ENCODE measurements around the gene PTPRG.

The PTPRG gene

DNA sequence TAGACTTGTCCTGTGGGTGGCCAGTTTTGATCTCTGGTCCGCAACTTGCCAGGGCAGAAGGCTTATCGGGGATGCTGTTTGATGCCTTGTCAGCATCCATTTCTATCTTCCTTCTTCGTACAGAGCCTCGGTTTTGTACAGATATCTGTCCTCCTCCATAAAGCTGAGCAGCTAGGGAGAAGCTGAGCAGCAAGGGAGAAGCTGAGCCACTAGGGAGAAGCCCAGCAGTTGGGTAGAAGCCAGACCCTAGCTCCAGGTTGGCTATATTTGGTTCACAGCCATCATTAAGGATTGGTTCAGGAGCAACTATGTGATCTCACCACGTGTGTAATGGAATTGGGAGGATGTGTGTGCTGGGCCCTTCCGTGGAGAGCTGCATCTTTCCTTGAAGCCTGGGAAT, 46.7 kb downstream of the PTPRG start:
- Mint-ChIP-seq H3K4me1 (no peaks in the 10 kb centered on the region), H3K36me3 (no peaks in the 10 kb centered on the region), H3K4me3 (no peak overlapping the region), H3K9me3 (no peaks in the 10 kb centered on the region), H3K27ac (no peak overlapping the region), H3K27me3 (no peaks in the 10 kb centered on the region)
- no peak for DNase-seq
- CTCF ChIA-PET: interaction anchor here (0.6 kb wide), 1 partner anchor 125 kb away, joined by 4 read pairs; no protein-coding TSS in a partner anchor

DNA sequence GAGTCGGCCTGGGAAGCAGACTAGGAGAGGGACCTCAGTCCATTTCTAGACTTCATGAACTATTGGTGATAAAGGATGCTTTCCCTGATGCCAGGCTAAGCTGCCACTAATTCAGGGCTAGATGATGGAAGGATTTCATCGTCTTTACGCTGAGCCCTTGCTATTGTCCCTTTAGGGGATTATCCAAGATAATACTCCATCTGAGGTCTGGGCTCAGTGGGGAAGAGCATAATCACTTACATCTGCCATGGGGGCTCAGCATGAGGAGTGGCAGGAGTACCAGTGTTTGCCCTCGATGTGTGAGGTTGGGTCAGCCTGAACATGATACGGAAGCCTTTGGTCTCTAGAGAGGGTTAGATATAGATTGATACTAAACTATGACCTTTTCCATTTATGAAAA, 47.3 kb downstream of the PTPRG start:
- CTCF ChIA-PET: no interaction called here
- Mint-ChIP-seq H3K27ac (no peak overlapping the region), H3K4me3 (no peak overlapping the region), H3K4me1 (no peaks in the 10 kb centered on the region), H3K9me3 (no peaks in the 10 kb centered on the region), H3K36me3 (no peaks in the 10 kb centered on the region), H3K27me3 (no peaks in the 10 kb centered on the region)
- DNase-seq: no peak

DNA sequence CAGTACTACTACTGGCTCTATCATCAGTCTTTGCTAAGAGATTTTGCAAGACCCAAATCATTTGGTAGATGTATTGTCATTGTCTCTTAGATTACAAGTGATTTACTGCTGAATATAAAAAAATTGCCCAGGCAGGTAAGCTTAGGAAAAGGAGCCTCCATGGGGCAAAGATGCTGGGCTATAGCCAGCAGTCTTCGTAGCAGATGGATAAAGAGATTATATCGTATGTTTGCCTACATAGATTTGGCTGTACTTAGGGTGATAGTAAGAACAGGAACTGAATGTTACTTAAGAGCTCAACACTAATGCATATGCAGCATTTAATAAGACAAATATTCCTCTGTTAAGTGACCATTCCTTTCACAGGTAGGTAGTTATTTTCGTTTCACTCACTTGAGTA, 48.9 kb downstream of the PTPRG start:
- Mint-ChIP-seq H3K9me3 (no peaks in the 10 kb centered on the region), H3K4me3 (no peak overlapping the region), H3K36me3 (no peaks in the 10 kb centered on the region), H3K4me1 (no peaks in the 10 kb centered on the region), H3K27me3 (no peaks in the 10 kb centered on the region), H3K27ac (no peak overlapping the region)
- DNase-seq: no peak
- CTCF ChIA-PET: no interaction called here

DNA sequence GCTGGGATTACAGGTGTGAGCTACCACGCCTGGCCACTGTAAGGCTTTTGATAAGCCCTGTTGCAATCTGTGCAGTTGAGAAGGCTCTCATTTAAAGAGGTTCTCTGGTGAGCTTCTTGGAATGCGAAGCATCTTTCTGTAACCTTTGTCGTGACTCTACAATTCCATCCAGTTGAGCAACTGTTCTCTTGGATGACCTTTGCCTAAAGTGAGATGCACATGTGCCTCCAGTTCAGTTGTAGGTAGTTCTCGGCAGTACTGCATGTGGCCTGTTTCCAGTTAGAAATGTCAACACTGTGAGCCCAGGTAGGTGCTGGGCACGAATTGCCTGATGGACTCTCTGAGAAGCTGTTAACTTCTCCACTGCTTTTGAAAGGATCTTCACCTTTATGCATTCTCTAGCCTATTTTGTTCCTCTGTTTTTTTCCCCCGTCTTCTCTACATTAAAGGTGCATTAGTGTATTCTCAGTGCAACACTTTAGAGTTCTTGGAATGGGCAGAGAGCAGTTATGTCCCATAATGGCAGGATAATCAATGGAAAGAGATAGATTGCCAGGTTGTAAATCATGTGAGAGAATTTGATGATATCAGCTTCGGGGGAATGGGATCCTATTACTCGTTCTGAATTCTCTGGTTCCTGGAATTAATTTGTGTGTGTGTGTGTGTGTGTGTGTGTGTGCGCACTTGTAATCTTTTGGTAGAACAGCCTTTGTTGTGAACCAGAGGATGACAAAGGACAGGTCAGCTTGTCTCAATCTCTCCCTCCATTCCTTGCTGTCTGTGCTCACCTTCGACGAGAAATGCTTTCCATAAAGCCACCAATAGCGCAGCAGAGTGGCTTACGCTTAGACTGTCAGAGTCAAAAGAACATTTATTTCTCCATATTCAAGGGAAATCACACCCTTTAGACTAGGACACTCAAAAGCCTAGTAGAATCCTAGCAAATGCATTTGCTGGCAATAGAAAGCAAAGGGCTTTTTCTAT, 51.1 kb downstream of the PTPRG start:
- CTCF ChIA-PET: no interaction called here
- no peaks in the 10 kb centered on the region for H3K27me3 Mint-ChIP-seq
- no peak overlapping the region for H3K4me3 Mint-ChIP-seq
- no peaks in the 10 kb centered on the region for H3K9me3 Mint-ChIP-seq
- no peak for DNase-seq
- H3K36me3 Mint-ChIP-seq: no peaks in the 10 kb centered on the region
- no peaks in the 10 kb centered on the region for H3K4me1 Mint-ChIP-seq
- H3K27ac Mint-ChIP-seq: no peak overlapping the region

DNA sequence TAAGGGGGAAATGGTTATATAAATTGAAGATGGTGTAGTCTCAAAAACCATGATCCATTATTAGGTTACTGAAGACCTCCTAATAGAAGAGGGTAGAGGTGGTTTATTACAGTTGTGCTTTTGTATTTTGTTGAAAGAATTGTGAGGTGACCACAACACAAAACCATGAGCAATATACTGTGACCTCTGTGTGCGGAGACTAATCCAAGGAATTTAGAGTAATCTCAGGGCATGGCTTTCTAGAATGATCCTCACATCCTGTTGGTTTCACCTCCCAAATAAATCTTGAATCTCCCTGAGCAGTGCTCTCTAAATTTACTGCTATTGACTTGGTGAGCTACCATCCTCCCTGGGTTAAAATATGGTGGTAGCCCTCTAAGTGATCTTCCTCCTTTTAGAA, 52.3 kb downstream of the PTPRG start:
- Mint-ChIP-seq H3K9me3 (no peaks in the 10 kb centered on the region), H3K27me3 (no peaks in the 10 kb centered on the region), H3K4me3 (no peak overlapping the region), H3K4me1 (no peaks in the 10 kb centered on the region), H3K27ac (no peak overlapping the region), H3K36me3 (no peaks in the 10 kb centered on the region)
- CTCF ChIA-PET: no interaction called here
- DNase-seq: no peak

DNA sequence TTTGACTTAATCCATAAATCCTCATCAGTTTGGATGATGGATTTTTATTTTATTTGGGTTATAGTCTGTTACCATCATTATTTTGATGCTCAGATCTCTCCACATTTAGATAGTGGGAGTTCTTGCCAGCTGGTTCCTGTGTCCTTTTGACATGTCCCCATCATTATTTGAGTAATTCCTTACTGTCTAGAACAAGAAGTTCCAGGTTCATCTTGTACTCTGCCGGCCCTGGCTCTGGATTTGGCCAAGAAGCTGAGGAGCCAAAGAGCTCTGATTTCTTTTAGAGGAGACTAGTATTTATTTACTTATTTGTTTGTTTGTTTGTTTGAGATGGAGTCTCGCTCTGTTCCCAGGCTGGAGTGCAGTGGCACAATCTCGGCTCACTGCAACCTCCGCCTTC, 54.3 kb downstream of the PTPRG start:
- DNase-seq: no peak
- CTCF ChIA-PET: no interaction called here
- H3K27me3 Mint-ChIP-seq: no peaks in the 10 kb centered on the region
- no peak overlapping the region for H3K4me3 Mint-ChIP-seq
- no peak overlapping the region for H3K27ac Mint-ChIP-seq
- no peaks in the 10 kb centered on the region for H3K36me3 Mint-ChIP-seq
- no peaks in the 10 kb centered on the region for H3K9me3 Mint-ChIP-seq
- H3K4me1 Mint-ChIP-seq: no peaks in the 10 kb centered on the region

DNA sequence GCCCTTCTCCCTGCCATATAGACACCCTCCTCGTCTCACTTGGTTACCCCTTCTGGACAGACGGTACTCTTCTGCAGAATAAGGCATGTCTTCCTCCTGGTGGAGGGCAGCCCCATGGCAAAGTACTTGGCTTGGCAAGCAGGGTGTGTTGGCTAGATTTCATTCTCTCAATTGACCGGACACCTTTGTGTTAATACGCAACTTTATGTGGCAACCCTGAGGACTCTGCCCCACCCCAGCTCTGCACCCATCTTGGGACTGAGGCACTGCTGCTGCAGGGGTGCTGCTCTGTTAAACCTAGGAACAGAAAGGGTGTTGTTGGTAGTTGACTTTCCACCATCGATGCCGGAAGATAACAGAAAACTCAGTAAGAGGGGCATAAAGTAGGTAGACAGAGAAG, 55.2 kb downstream of the PTPRG start:
- H3K4me1 Mint-ChIP-seq: no peaks in the 10 kb centered on the region
- CTCF ChIA-PET: no interaction called here
- no peaks in the 10 kb centered on the region for H3K27me3 Mint-ChIP-seq
- no peak for DNase-seq
- no peaks in the 10 kb centered on the region for H3K9me3 Mint-ChIP-seq
- no peaks in the 10 kb centered on the region for H3K36me3 Mint-ChIP-seq
- H3K4me3 Mint-ChIP-seq: no peak overlapping the region
- H3K27ac Mint-ChIP-seq: no peak overlapping the region

DNA sequence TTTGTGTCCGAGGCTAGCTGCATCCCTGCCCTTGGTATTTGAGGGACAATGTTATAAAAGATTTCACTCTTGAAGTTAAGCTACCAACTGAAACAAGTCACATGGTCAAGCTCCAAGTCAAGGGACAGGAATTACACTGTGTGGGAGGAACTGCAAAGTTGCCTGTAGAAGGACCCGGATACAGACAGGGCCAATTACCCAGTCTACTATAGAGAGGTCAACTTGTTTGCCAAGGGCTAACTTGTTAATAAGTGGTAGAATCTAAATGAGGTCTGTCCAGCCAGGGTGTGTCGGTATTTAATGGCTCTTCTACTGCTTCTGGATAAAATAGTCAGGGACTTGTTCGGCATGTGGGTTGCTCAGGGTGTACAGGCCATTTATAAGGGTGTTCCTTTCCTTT, 55.7 kb downstream of the PTPRG start:
- no peaks in the 10 kb centered on the region for H3K4me1 Mint-ChIP-seq
- no peaks in the 10 kb centered on the region for H3K9me3 Mint-ChIP-seq
- DNase-seq: no peak
- H3K4me3 Mint-ChIP-seq: no peak overlapping the region
- CTCF ChIA-PET: no interaction called here
- H3K27me3 Mint-ChIP-seq: no peaks in the 10 kb centered on the region
- H3K36me3 Mint-ChIP-seq: no peaks in the 10 kb centered on the region
- no peak overlapping the region for H3K27ac Mint-ChIP-seq

DNA sequence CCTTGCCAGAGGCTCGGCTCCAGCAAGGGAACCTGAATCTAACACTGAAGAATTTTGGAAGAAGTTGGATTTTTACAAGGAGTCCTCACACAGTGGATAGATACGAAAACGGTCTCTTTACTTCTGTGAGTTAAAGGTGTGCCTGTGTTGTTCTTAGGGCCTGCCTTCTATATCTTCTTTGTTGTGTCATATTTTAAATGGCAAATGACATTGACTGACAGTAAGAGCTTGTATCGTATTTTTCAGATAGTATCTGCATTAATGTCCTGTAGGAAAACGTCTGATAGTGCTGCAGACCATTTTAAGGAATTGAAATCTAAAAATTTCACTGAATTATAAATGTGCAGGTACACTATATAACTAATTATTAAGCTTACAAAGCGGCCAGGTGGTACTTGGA, 56.3 kb downstream of the PTPRG start:
- no peaks in the 10 kb centered on the region for H3K4me1 Mint-ChIP-seq
- H3K27me3 Mint-ChIP-seq: no peaks in the 10 kb centered on the region
- no peak overlapping the region for H3K27ac Mint-ChIP-seq
- H3K36me3 Mint-ChIP-seq: no peaks in the 10 kb centered on the region
- no peaks in the 10 kb centered on the region for H3K9me3 Mint-ChIP-seq
- DNase-seq: no peak
- H3K4me3 Mint-ChIP-seq: no peak overlapping the region
- CTCF ChIA-PET: no interaction called here

DNA sequence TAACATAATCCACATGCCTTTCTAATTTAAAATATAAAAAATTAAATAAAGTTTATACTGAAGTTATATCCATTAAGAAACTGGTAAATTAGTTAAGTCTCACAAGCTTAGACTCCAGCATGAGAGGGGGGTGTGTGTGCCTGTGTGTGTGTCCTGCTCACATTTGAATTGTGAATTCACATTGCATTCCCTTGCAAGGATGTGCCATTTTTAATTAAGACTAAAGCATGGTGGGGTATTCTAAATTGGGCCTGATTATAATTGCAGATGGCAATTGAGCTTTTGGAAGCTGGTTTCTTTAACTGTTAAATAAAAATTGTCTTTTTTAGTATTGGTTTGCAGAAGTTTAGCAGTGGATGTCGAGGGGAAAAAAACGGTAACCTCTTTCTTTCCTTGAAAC, 56.9 kb downstream of the PTPRG start:
- DNase-seq: no peak
- H3K9me3 Mint-ChIP-seq: no peaks in the 10 kb centered on the region
- CTCF ChIA-PET: no interaction called here
- H3K27me3 Mint-ChIP-seq: no peaks in the 10 kb centered on the region
- H3K4me3 Mint-ChIP-seq: no peak overlapping the region
- H3K27ac Mint-ChIP-seq: no peak overlapping the region
- no peaks in the 10 kb centered on the region for H3K36me3 Mint-ChIP-seq
- H3K4me1 Mint-ChIP-seq: no peaks in the 10 kb centered on the region

DNA sequence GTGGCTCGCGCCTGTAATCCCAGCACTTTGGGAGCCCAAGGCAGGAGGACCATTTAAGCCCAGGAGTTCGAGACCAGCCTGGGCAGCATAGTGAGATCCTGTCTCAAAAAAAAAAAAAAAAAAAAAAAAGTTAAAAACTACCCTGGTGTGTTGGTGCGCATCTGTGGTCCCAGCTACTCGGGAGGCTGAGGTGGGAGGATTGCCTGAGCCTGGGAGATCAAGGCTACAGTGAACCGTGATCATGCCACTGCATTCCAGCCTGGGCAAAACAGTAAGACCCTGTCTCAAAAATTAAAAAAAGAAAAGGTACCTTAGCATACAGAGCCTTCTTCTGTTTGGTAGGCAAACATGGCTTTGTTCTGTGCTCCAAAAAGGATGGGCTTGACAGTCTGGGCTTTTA, 57.5 kb downstream of the PTPRG start:
- H3K4me1 Mint-ChIP-seq: no peaks in the 10 kb centered on the region
- no peaks in the 10 kb centered on the region for H3K36me3 Mint-ChIP-seq
- CTCF ChIA-PET: no interaction called here
- no peaks in the 10 kb centered on the region for H3K27me3 Mint-ChIP-seq
- DNase-seq: no peak
- H3K4me3 Mint-ChIP-seq: no peak overlapping the region
- no peaks in the 10 kb centered on the region for H3K9me3 Mint-ChIP-seq
- H3K27ac Mint-ChIP-seq: no peak overlapping the region

DNA sequence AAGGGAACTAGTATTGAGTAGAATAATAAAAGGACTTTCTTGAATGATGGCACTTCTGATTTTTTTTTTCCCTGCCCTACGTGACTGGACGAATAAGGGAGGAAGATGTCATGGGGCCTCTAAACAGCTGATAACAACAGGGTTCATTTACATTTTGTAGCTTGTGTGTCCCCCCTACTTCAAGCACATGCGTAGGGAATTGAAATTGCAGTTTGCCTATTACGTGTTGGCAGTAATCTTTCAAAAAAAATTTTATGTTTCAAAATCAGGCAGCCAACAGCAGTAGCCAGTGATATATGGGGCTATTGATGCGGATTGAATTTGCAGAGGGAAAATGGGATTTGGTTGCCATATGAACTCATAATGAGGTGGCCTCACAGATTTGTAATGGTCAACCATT, 58.7 kb downstream of the PTPRG start:
- H3K9me3 Mint-ChIP-seq: no peaks in the 10 kb centered on the region
- no peak overlapping the region for H3K4me3 Mint-ChIP-seq
- no peak overlapping the region for H3K27ac Mint-ChIP-seq
- CTCF ChIA-PET: no interaction called here
- H3K36me3 Mint-ChIP-seq: no peaks in the 10 kb centered on the region
- no peaks in the 10 kb centered on the region for H3K4me1 Mint-ChIP-seq
- H3K27me3 Mint-ChIP-seq: no peaks in the 10 kb centered on the region
- DNase-seq: no peak

DNA sequence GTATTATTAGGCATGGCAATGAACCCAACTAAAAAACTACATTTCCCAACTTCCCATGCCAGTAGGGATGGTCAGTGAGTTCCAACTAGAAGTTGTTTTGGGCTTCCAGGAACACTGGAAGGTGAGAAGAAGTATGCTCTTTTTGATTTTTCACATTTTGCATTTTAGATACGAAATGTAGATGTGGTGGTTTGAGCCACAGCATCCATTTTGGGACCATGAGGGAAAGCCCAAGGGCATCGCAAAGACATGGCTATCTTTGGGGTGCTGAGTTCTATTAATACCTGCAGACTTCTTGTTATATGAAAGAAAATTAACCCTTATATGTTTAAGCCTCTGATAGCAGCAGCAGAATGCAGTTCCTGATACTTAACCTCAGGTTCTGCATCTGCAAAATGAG, 62.9 kb downstream of the PTPRG start:
- Mint-ChIP-seq H3K36me3 (no peaks in the 10 kb centered on the region), H3K4me1 (no peaks in the 10 kb centered on the region), H3K27me3 (no peaks in the 10 kb centered on the region), H3K27ac (no peak overlapping the region), H3K9me3 (no peaks in the 10 kb centered on the region), H3K4me3 (no peak overlapping the region)
- no peak for DNase-seq
- CTCF ChIA-PET: no interaction called here

DNA sequence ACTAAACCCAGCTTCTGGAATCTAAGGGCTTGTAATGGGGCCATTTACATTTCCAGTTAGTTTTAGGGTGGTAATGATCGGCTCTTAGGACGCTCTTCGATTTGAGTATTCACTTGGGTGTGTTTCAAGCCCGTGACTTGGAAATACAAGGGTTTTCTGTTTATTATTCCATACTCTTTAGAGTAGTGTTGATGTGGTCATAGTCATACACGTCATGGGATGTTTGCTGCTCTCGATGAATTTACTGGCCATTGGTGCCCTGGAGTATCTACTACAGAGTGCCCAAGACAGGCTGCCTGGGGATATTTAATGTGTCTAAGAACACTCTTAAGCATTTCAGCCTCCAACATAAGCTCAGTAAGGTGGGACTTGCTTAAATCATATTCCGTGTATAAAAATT, 64.1 kb downstream of the PTPRG start:
- no peak for DNase-seq
- no peak overlapping the region for H3K4me3 Mint-ChIP-seq
- H3K9me3 Mint-ChIP-seq: no peaks in the 10 kb centered on the region
- H3K27me3 Mint-ChIP-seq: no peaks in the 10 kb centered on the region
- H3K4me1 Mint-ChIP-seq: no peaks in the 10 kb centered on the region
- CTCF ChIA-PET: no interaction called here
- no peaks in the 10 kb centered on the region for H3K36me3 Mint-ChIP-seq
- H3K27ac Mint-ChIP-seq: no peak overlapping the region

DNA sequence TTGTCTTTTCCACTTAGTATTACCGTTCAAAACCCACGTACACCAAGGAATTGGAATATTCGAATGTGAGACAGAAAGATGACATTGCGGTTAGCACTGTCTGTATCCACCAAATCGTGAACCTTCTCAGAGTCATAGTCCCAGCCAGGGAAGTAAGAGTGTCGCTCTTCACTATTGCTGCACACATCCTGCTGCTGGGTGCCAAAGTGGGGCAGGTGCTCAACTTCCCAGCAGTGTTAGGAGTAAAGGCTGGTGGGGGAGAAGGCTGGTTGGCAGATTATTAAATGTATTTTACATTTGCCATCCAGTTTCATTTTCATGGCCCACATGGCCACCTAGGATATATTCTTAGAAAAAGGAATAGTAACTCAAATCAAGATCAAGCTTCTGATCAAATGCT, 65.1 kb downstream of the PTPRG start:
- Mint-ChIP-seq H3K27ac (no peak overlapping the region), H3K27me3 (no peaks in the 10 kb centered on the region), H3K4me3 (no peak overlapping the region), H3K4me1 (no peaks in the 10 kb centered on the region), H3K36me3 (no peaks in the 10 kb centered on the region), H3K9me3 (no peaks in the 10 kb centered on the region)
- no peak for DNase-seq
- CTCF ChIA-PET: no interaction called here

DNA sequence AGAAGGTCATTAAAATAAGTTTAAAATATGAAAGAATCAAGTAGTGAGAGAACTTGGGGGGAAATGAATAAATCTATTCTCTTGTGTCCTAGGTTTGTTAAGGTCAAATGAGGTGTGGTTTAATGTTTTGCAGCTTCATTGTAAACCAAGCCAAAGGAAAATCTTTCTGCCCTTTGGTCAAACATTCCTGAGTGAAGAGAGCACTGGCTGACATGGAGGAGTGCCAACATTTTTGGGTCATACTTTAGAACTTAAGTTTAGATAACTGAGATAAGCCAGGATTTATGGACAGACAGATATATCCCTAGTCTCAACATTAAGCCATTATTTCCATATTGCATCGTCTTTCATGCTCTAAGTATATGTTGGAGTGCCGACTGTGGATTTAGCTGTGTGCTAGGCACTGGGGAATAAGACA, 66.4 kb downstream of the PTPRG start:
- CTCF ChIA-PET: no interaction called here
- H3K27me3 Mint-ChIP-seq: no peaks in the 10 kb centered on the region
- H3K9me3 Mint-ChIP-seq: no peaks in the 10 kb centered on the region
- H3K4me1 Mint-ChIP-seq: no peaks in the 10 kb centered on the region
- no peak overlapping the region for H3K4me3 Mint-ChIP-seq
- no peak for DNase-seq
- no peaks in the 10 kb centered on the region for H3K36me3 Mint-ChIP-seq
- no peak overlapping the region for H3K27ac Mint-ChIP-seq
